ENCODE data around the gene FAM222A.

- TF ChIP-seq CTCF (IDR thresholded peaks at IDR 0.05) (no peak), POLR2A (IDR thresholded peaks at IDR 0.05) (no peak), POLR2AphosphoS5 (IDR thresholded peaks at IDR 0.05) (no peak), EP300 (IDR thresholded peaks at IDR 0.05) (no peak)
Observed at GRCh38 chr12:109758426-109759420, 45.1 kb downstream of the FAM222A start.
